Endodermal cell (in vitro differentiated cells): ENCODE data around the gene ARL5A. TPM values are rescaled to one million over a fixed set of nuclear protein-coding genes. Genes with fewer than 3 reads are reported as not detected.

Experiments
- DNase-seq: peaks from one replicate; pipeline ENCODE4 v3.0.0-alpha.2; 2017
- H3K27ac ChIP-seq: 2 replicates; pipeline ENCODE4 v1.5.1; 2013; ENCODE audit warnings: mild to moderate bottlenecking, low read depth, low read length, moderate library complexity
- H3K27me3 ChIP-seq: 2 replicates; pipeline ENCODE4 v1.6.1; 2013; ENCODE audit warnings: mild to moderate bottlenecking, low read length, moderate library complexity; ENCODE audit not compliant: insufficient read depth, control insufficient read depth, poor library complexity, severe bottlenecking
- H3K36me3 ChIP-seq: 2 replicates; pipeline ENCODE4 v1.7.0; 2013; ENCODE audit warnings: mild to moderate bottlenecking, low read length, moderate library complexity; ENCODE audit not compliant: control insufficient read depth, insufficient read depth
- H3K4me1 ChIP-seq: one replicate; pipeline ENCODE4 v1.7.0; 2013; ENCODE audit warnings: low read length; ENCODE audit not compliant: control insufficient read depth, insufficient read depth
- H3K4me3 ChIP-seq: 2 replicates; pipeline ENCODE4 v1.5.1; 2013; ENCODE audit warnings: mild to moderate bottlenecking, low read length, moderate library complexity
- H3K9ac ChIP-seq: 2 replicates; pipeline ENCODE4 v1.6.1; 2013; ENCODE audit warnings: mild to moderate bottlenecking, low read length, moderate library complexity; ENCODE audit not compliant: poor library complexity, severe bottlenecking; ENCODE audit errors: extremely low read depth
- H3K9me3 ChIP-seq: 2 replicates; pipeline ENCODE4 v1.6.1; 2013; ENCODE audit warnings: mild to moderate bottlenecking, low read length, moderate library complexity; ENCODE audit not compliant: control insufficient read depth
- H3K27ac Mint-ChIP-seq: 2 replicates; pipeline ENCODE4 v1.8.0; 2020; ENCODE audit warnings: mixed read lengths
- H3K27me3 Mint-ChIP-seq: 2 replicates; pipeline ENCODE4 v1.8.0; 2021; ENCODE audit warnings: mild to moderate bottlenecking, mixed read lengths; ENCODE audit not compliant: insufficient read depth
- H3K36me3 Mint-ChIP-seq: 2 replicates; pipeline ENCODE4 v1.8.0; 2020; ENCODE audit warnings: low read depth, mixed read lengths
- H3K4me1 Mint-ChIP-seq: 2 replicates; pipeline ENCODE4 v1.8.0; 2020; ENCODE audit warnings: mixed read lengths
- H3K4me3 Mint-ChIP-seq: 2 replicates; pipeline ENCODE4 v1.8.0; 2020; ENCODE audit warnings: mild to moderate bottlenecking, moderate library complexity, mixed read lengths
- H3K9me3 Mint-ChIP-seq: 2 replicates; pipeline ENCODE4 v1.8.0; 2020; ENCODE audit warnings: mild to moderate bottlenecking, mixed read lengths
- WGBS, 2 experiments: methylation state at CpG; one replicate each; pipeline versions ENCODE4 v1.1.5 to v1.1.7; 2013; ENCODE audit warnings: missing lambda C conversion rate in 2 of 2, mixed read lengths in 1 of 2; ENCODE audit not compliant: insufficient coverage in 1 of 2, insufficient read length in 1 of 2; 5-methylcytosine and 5-hydroxymethylcytosine counted together
- total RNA-seq, 2 donors: library from RNA; stranded (reverse); fragmentation: NEBNext Ultra II Directional in 1 of 2; extraction: Animal tissue kit (Norgen Biotek cat#: 25700) in 1 of 2; gene quantifications; 2 replicates in 1 of 2; 3 replicates in 1 of 2; pipeline ENCODE4 v1.2.1, GENCODE V29; 2021
- TF ChIP-seq, protein P1 (sequence below): fragments of 200-600 bp; sonication (generic); conservative IDR thresholded peaks from 2 replicates; pipeline ENCODE4 v1.5.0; 2021; ENCODE audit warnings: antibody characterized with exemption, mild to moderate bottlenecking

The ARL5A gene
- total RNA-seq, 2 donors from 2014 or later = 72.2 to 77.1 TPM

DNA sequence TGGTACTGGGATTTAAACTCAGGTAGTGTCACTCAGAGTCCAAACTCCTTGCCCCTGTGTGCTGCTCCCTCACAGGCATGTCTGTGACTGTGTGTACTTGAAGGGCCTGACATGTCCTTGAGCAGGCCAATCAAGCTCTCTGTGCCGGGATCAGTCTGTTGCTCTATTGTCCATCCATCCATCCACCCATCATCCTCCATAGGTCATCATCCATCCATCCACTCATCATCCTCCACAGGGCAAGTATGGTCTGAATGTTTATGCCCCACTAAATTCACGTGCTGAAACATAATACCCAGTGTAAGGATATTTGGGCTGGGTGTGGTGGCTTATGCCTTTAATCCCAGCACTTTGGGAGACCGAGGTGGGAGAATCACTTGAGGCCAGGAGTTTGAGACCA lies 69.5 kb downstream of the ARL5A start:
- Histone ChIP-seq H3K9ac (no peak overlapping the region), H3K36me3 (no peaks in the 10 kb centered on the region), H3K9me3 (no peaks in the 10 kb centered on the region), H3K4me1 (peaks cover 7% of the 10 kb centered on the region), H3K4me3 (no peak overlapping the region), H3K27me3 (no peaks in the 10 kb centered on the region), H3K27ac (no peak overlapping the region)
- Mint-ChIP-seq H3K9me3 (no peaks in the 10 kb centered on the region), H3K27ac (no peak overlapping the region), H3K27me3 (no peaks in the 10 kb centered on the region), H3K4me1 (peaks cover 8% of the 10 kb centered on the region), H3K36me3 (no peaks in the 10 kb centered on the region), H3K4me3 (no peak overlapping the region)
- WGBS, 2 experiments = 97% methylated on average over 3 of the region's 3 CpGs; no CpG with 5 or more reads in 1 of the 2 experiments
- TF ChIP-seq, protein P1, sequence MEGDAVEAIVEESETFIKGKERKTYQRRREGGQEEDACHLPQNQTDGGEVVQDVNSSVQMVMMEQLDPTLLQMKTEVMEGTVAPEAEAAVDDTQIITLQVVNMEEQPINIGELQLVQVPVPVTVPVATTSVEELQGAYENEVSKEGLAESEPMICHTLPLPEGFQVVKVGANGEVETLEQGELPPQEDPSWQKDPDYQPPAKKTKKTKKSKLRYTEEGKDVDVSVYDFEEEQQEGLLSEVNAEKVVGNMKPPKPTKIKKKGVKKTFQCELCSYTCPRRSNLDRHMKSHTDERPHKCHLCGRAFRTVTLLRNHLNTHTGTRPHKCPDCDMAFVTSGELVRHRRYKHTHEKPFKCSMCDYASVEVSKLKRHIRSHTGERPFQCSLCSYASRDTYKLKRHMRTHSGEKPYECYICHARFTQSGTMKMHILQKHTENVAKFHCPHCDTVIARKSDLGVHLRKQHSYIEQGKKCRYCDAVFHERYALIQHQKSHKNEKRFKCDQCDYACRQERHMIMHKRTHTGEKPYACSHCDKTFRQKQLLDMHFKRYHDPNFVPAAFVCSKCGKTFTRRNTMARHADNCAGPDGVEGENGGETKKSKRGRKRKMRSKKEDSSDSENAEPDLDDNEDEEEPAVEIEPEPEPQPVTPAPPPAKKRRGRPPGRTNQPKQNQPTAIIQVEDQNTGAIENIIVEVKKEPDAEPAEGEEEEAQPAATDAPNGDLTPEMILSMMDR = no peak
- DNase-seq = no peak

DNA sequence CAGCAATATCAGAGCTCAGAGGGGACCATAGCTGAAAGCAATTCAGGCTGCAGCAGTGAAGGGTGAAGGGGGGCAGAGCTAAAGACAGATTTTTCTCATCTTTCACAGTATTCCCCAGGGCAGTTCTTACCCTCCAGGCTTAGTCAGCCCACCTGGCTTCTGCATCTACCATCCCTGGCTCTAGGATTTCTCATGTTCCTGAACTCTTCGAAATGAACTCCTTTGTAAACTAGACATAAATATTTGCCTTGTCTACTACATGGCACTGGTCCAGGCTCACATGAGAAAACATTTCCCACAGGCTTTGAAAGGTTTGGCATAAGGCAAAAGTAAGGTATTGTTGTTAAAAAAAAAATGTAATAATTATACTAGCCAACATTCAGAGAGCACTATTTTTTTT lies 70.4 kb downstream of the ARL5A start:
- no peaks in the 10 kb centered on the region for H3K36me3 ChIP-seq

GRCh38 chr2:151756820-151757219 lies 71.4 kb downstream of the ARL5A start:
- Histone ChIP-seq H3K4me3 (no peak overlapping the region), H3K9me3 (no peaks in the 10 kb centered on the region), H3K27me3 (no peaks in the 10 kb centered on the region), H3K9ac (no peak overlapping the region), H3K4me1 (peaks cover 7% of the 10 kb centered on the region), H3K27ac (no peak overlapping the region), H3K36me3 (no peaks in the 10 kb centered on the region)
- TF ChIP-seq, protein P1 = no peak
- no peaks in the 10 kb centered on the region for H3K36me3 Mint-ChIP-seq
- H3K27ac Mint-ChIP-seq = no peak overlapping the region
- no peaks in the 10 kb centered on the region for H3K27me3 Mint-ChIP-seq
- H3K4me1 Mint-ChIP-seq = peaks cover 8% of the 10 kb centered on the region
- no peak overlapping the region for H3K4me3 Mint-ChIP-seq
- DNase-seq = no peak
- WGBS, 2 experiments = 94% methylated on average over 2 of the region's 2 CpGs
- H3K9me3 Mint-ChIP-seq = no peaks in the 10 kb centered on the region

More for the DNA sequence above, 70.4 kb downstream of the ARL5A start:
- Mint-ChIP-seq H3K4me3 (no peak overlapping the region), H3K36me3 (no peaks in the 10 kb centered on the region), H3K9me3 (no peaks in the 10 kb centered on the region), H3K4me1 (peaks cover 8% of the 10 kb centered on the region), H3K27me3 (no peaks in the 10 kb centered on the region), H3K27ac (no peak overlapping the region)
- TF ChIP-seq, protein P1 = no peak
- H3K9me3 ChIP-seq = no peaks in the 10 kb centered on the region
- H3K4me3 ChIP-seq = no peak overlapping the region
- peaks cover 7% of the 10 kb centered on the region for H3K4me1 ChIP-seq
- H3K27me3 ChIP-seq = no peaks in the 10 kb centered on the region
- 82% methylated on average over 1 of the region's 1 CpG; no CpG with 5 or more reads in 1 of the 2 experiments for WGBS, 2 experiments
- no peak overlapping the region for H3K9ac ChIP-seq
- no peak for DNase-seq
- H3K27ac ChIP-seq = no peak overlapping the region
